ENCODE results near the gene AMOTL2. TPM values are rescaled to one million over a fixed set of nuclear protein-coding genes. Genes with fewer than 3 reads are reported as not detected.

AMOTL2 gene
- total and polyA plus RNA-seq, 10 of the 15 experiments (the other 5 are each of a cell fraction or from before 2014, with no cell fraction given): 0.20 to 0.33 TPM; not detected in 8

- Histone ChIP-seq H4K20me1 (ENCODE audit: control insufficient read depth, insufficient read depth) (no peaks in the 10 kb centered on the region), H2AFZ (ENCODE audit: control insufficient read depth, low read depth, low read length) (no peak overlapping the region), H3K4me2 (ENCODE audit: control insufficient read depth, insufficient read depth) (no peak overlapping the region), H3K4me3 (no peak overlapping the region), H3K79me2 (ENCODE audit: control insufficient read depth, insufficient read depth, low read length) (no peaks in the 10 kb centered on the region), H3K36me3 (ENCODE audit: control insufficient read depth in 2 of 2, insufficient read depth in 2 of 2, low read length in 1 of 2) (no peaks in the 10 kb centered on the region), H3K9ac (ENCODE audit: control insufficient read depth, insufficient read depth, low read length) (no peak overlapping the region), H3K27me3 (replicated peaks in 1 of 2; ENCODE audit: control insufficient read depth in 2 of 2, insufficient read depth in 2 of 2, low read length in 1 of 2) (peaks cover 0 to 4% of the 10 kb centered on the region in 2 experiments; a peak in 2 of 4 replicates), H3K9me3 (replicated peaks; ENCODE audit: control insufficient read depth, insufficient read depth, low read length) (peaks cover 2% of the 10 kb centered on the region; the same call in 2 of the 3 replicates), H3K4me1 (ENCODE audit: control insufficient read depth, insufficient read depth, low read length) (no peaks in the 10 kb centered on the region), H3K27ac (ENCODE audit: control insufficient read depth, insufficient read depth) (no peak overlapping the region)
- RAD21 ChIA-PET (ENCODE audit: unreplicated experiment): no interaction called here
- 9% methylated on average over 4 of the region's 4 CpGs for WGBS (ENCODE audit: insufficient coverage, insufficient replicate concordance, low lambda C conversion rate, missing lambda C conversion rate)
- SMC1A ChIA-PET (ENCODE audit: uncharacterized antibody, unreplicated experiment): no interaction called here
- intact Hi-C loops (cut with micrococcal nuclease; ENCODE audit: unreplicated experiment) (no loop called here), in situ Hi-C loops (cut with MboI) (no loop called here)
- DNase-seq (ENCODE audit: low read depth, low spot score) (no peak), FAIRE-seq (no peak), ATAC-seq (no peak)
- POLR2A ChIA-PET: no interaction called here
- no TSS peak for BruUV-seq (replicated peaks)
- TF ChIP-seq POLR2A (IDR thresholded peaks at IDR 0.05; ENCODE audit: low read depth, low read length): no peak
- no peak for TF ChIP-seq ZSCAN29 (IDR thresholded peaks at IDR 0.05)
- TF ChIP-seq ZNF384 (IDR thresholded peaks at IDR 0.05; ENCODE audit: borderline replicate concordance, low read depth, low read length): no peak
- no peak for TF ChIP-seq RUNX3 (IDR thresholded peaks at IDR 0.05; ENCODE audit: low read length)
- CTCF ChIA-PET: no interaction called here
Measured at GRCh38 chr3:134394380-134394779, 20.1 kb upstream of the AMOTL2 start.

- no TSS peak for BruUV-seq (replicated peaks)
- in situ Hi-C loops (cut with MboI) (no loop called here), intact Hi-C loops (cut with micrococcal nuclease; ENCODE audit: unreplicated experiment) (no loop called here)
- no peak overlapping the region for H3K4me2 ChIP-seq (ENCODE audit: control insufficient read depth, insufficient read depth)
- ChIA-PET SMC1A (ENCODE audit: uncharacterized antibody, unreplicated experiment) (interaction anchor here (0.7 to 1.4 kb wide), 2 partner anchors 17 to 45 kb away, joined by 3 read pairs; no protein-coding TSS in a partner anchor), RAD21 (ENCODE audit: unreplicated experiment) (no interaction called here), CTCF (interaction anchor here (0.8 kb wide), 1 partner anchor 9 kb away, joined by 3 read pairs; no protein-coding TSS in a partner anchor), POLR2A (interaction anchor here (0.6 kb wide), 1 partner anchor 79 kb away, joined by 3 read pairs; no protein-coding TSS in a partner anchor)
- FAIRE-seq (no peak), DNase-seq (ENCODE audit: low read depth, low spot score) (no peak), ATAC-seq (no peak)
- no peak overlapping the region for H3K9ac ChIP-seq (ENCODE audit: control insufficient read depth, insufficient read depth, low read length)
- H3K4me1 ChIP-seq (ENCODE audit: control insufficient read depth, insufficient read depth, low read length): no peaks in the 10 kb centered on the region
- no peaks in the 10 kb centered on the region; the same call in 1 of the 2 replicates for H4K20me1 ChIP-seq (ENCODE audit: control insufficient read depth, insufficient read depth)
- H3K27me3 ChIP-seq (replicated peaks in 1 of 2; ENCODE audit: control insufficient read depth in 2 of 2, insufficient read depth in 2 of 2, low read length in 1 of 2): peaks cover 0 to 4% of the 10 kb centered on the region in 2 experiments; a peak in 3 of 4 replicates
- H3K36me3 ChIP-seq (ENCODE audit: control insufficient read depth in 2 of 2, insufficient read depth in 2 of 2, low read length in 1 of 2): no peaks in the 10 kb centered on the region
- no peak overlapping the region for H3K4me3 ChIP-seq
- WGBS (ENCODE audit: insufficient coverage, insufficient replicate concordance, low lambda C conversion rate, missing lambda C conversion rate): 0% methylated on average over 2 of the region's 2 CpGs
- H2AFZ ChIP-seq (ENCODE audit: control insufficient read depth, low read depth, low read length): no peak overlapping the region
- H3K9me3 ChIP-seq (replicated peaks; ENCODE audit: control insufficient read depth, insufficient read depth, low read length): peaks cover 2% of the 10 kb centered on the region; the same call in 2 of the 3 replicates
- H3K27ac ChIP-seq (ENCODE audit: control insufficient read depth, insufficient read depth): no peak overlapping the region
- H3K79me2 ChIP-seq (ENCODE audit: control insufficient read depth, insufficient read depth, low read length): no peaks in the 10 kb centered on the region
- TF ChIP-seq DPF2 (IDR thresholded peaks at IDR 0.05) (no peak), ZNF207 (IDR thresholded peaks at IDR 0.05; ENCODE audit: borderline replicate concordance) (no peak), GABPA (IDR thresholded peaks at IDR 0.05; ENCODE audit: low read depth) (no peak), TCF7 (IDR thresholded peaks at IDR 0.05; ENCODE audit: borderline replicate concordance) (no peak), ATF3 (IDR thresholded peaks at IDR 0.05; ENCODE audit: borderline replicate concordance, extremely low read depth, low read depth, low read length) (no peak), RAD51 (IDR thresholded peaks at IDR 0.05) (no peak), EZH2 (IDR thresholded peaks at IDR 0.05; ENCODE audit: borderline replicate concordance, control insufficient read depth, low read depth, low read length) (no peak), ZNF217 (IDR thresholded peaks at IDR 0.05) (no peak)
- TF ChIP-seq, protein P1, sequence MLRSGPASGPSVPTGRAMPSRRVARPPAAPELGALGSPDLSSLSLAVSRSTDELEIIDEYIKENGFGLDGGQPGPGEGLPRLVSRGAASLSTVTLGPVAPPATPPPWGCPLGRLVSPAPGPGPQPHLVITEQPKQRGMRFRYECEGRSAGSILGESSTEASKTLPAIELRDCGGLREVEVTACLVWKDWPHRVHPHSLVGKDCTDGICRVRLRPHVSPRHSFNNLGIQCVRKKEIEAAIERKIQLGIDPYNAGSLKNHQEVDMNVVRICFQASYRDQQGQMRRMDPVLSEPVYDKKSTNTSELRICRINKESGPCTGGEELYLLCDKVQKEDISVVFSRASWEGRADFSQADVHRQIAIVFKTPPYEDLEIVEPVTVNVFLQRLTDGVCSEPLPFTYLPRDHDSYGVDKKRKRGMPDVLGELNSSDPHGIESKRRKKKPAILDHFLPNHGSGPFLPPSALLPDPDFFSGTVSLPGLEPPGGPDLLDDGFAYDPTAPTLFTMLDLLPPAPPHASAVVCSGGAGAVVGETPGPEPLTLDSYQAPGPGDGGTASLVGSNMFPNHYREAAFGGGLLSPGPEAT (IDR thresholded peaks at IDR 0.05; ENCODE audit: low read depth): no peak
Measured at GRCh38 chr3:134393074-134393473, 18.8 kb upstream of the AMOTL2 start.
